Measurements from ENCODE around the gene CDH3. TPM values are rescaled to one million over a fixed set of nuclear protein-coding genes. Genes with fewer than 3 reads are reported as not detected.

CDH3 gene
- total and polyA plus RNA-seq, 2 of the 13 experiments (the other 11 are each of a cell fraction or from before 2014, with no cell fraction given) = 0.11 TPM; not detected in 1

DNA sequence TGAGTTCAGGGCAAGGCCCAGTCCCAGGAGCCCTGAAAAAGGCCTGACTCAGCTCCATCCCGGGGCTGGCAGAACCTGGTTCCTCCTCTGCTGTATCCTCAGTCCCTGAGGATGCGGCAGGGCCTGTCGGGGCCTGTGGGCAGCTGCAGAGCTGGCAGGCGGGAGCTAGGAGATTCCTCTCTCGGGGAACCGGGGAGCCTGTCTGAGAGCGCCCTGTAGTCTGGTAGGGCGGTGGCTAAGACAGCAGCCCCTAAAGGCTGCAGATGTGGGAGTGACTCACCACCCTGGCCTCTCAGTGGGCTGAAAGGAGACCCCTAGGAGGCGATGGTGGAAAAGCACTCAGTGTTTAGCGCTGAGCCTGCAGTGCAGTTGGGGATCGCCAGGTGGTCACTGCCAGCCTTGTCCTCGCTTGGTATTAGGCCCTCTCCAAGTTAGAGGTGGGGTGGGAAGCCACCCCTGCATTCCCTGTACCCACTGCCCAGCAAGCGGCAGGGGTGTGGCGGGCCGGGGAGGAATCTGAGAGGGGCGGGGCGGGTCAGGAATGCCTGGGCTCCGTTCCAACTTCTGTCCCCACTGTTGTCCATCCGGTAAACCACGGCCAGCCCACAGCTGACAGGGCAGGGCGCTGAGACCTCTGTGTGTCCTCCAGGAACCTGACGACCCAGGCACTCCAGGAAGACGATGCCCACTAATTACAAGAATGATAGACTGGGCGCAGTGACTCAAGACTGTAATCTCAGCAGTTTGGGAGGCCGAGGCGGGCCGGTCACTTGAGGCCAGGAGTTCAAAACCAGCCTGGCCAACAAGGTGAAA lies 62.4 kb downstream of the CDH3 start (continued):
- TF ChIP-seq, protein P1, sequence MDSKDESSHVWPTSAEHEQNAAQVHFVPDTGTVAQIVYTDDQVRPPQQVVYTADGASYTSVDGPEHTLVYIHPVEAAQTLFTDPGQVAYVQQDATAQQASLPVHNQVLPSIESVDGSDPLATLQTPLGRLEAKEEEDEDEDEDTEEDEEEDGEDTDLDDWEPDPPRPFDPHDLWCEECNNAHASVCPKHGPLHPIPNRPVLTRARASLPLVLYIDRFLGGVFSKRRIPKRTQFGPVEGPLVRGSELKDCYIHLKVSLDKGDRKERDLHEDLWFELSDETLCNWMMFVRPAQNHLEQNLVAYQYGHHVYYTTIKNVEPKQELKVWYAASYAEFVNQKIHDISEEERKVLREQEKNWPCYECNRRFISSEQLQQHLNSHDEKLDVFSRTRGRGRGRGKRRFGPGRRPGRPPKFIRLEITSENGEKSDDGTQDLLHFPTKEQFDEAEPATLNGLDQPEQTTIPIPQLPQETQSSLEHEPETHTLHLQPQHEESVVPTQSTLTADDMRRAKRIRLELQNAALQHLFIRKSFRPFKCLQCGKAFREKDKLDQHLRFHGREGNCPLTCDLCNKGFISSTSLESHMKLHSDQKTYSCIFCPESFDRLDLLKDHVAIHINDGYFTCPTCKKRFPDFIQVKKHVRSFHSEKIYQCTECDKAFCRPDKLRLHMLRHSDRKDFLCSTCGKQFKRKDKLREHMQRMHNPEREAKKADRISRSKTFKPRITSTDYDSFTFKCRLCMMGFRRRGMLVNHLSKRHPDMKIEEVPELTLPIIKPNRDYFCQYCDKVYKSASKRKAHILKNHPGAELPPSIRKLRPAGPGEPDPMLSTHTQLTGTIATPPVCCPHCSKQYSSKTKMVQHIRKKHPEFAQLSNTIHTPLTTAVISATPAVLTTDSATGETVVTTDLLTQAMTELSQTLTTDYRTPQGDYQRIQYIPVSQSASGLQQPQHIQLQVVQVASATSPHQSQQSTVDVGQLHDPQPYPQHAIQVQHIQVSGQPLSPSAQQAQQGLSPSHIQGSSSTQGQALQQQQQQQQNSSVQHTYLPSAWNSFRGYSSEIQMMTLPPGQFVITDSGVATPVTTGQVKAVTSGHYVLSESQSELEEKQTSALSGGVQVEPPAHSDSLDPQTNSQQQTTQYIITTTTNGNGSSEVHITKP (CRISPR knock-in tag; IDR thresholded peaks at IDR 0.05; ENCODE audit: low read depth) = no peak
- TF ChIP-seq, protein P2, sequence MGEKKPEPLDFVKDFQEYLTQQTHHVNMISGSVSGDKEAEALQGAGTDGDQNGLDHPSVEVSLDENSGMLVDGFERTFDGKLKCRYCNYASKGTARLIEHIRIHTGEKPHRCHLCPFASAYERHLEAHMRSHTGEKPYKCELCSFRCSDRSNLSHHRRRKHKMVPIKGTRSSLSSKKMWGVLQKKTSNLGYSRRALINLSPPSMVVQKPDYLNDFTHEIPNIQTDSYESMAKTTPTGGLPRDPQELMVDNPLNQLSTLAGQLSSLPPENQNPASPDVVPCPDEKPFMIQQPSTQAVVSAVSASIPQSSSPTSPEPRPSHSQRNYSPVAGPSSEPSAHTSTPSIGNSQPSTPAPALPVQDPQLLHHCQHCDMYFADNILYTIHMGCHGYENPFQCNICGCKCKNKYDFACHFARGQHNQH (CRISPR knock-in tag; IDR thresholded peaks at IDR 0.05) = peak; percentile 59; the same call in 1 of the 2 replicates
- TF ChIP-seq ERF (CRISPR knock-in tag; IDR thresholded peaks at IDR 0.05) (no peak), MED13 (CRISPR knock-in tag; IDR thresholded peaks at IDR 0.05) (no peak), ZNF292 (CRISPR knock-in tag; IDR thresholded peaks at IDR 0.05; ENCODE audit: borderline replicate concordance, low read depth) (peak; percentile 76; the same call in 1 of the 2 replicates), ZBTB7A (CRISPR knock-in tag; IDR thresholded peaks at IDR 0.05) (peak; percentile 92), KMT2B (CRISPR knock-in tag; IDR thresholded peaks at IDR 0.05) (no peak), MEF2D (CRISPR knock-in tag; IDR thresholded peaks at IDR 0.05) (peak; percentile 64; the same call in 1 of the 2 replicates), KAT8 (CRISPR knock-in tag; IDR thresholded peaks at IDR 0.05) (peak; percentile 43; the same call in 1 of the 2 replicates), ATF7 (IDR thresholded peaks at IDR 0.05) (no peak), ATF7 (CRISPR knock-in tag; IDR thresholded peaks at IDR 0.05) (no peak), HNRNPUL1 (IDR thresholded peaks at IDR 0.05; ENCODE audit: low read depth, low read length) (no peak), JDP2 (CRISPR knock-in tag; IDR thresholded peaks at IDR 0.05; ENCODE audit: borderline replicate concordance) (no peak), HNRNPLL (IDR thresholded peaks at IDR 0.05; ENCODE audit: low read depth, low read length, poor library complexity, severe bottlenecking) (no peak), ZNF558 (CRISPR knock-in tag; IDR thresholded peaks at IDR 0.05; ENCODE audit: borderline replicate concordance) (no peak), ZSCAN21 (CRISPR knock-in tag; IDR thresholded peaks at IDR 0.05; ENCODE audit: borderline replicate concordance) (peak; percentile 51)
- TF ChIP-seq, protein P3, sequence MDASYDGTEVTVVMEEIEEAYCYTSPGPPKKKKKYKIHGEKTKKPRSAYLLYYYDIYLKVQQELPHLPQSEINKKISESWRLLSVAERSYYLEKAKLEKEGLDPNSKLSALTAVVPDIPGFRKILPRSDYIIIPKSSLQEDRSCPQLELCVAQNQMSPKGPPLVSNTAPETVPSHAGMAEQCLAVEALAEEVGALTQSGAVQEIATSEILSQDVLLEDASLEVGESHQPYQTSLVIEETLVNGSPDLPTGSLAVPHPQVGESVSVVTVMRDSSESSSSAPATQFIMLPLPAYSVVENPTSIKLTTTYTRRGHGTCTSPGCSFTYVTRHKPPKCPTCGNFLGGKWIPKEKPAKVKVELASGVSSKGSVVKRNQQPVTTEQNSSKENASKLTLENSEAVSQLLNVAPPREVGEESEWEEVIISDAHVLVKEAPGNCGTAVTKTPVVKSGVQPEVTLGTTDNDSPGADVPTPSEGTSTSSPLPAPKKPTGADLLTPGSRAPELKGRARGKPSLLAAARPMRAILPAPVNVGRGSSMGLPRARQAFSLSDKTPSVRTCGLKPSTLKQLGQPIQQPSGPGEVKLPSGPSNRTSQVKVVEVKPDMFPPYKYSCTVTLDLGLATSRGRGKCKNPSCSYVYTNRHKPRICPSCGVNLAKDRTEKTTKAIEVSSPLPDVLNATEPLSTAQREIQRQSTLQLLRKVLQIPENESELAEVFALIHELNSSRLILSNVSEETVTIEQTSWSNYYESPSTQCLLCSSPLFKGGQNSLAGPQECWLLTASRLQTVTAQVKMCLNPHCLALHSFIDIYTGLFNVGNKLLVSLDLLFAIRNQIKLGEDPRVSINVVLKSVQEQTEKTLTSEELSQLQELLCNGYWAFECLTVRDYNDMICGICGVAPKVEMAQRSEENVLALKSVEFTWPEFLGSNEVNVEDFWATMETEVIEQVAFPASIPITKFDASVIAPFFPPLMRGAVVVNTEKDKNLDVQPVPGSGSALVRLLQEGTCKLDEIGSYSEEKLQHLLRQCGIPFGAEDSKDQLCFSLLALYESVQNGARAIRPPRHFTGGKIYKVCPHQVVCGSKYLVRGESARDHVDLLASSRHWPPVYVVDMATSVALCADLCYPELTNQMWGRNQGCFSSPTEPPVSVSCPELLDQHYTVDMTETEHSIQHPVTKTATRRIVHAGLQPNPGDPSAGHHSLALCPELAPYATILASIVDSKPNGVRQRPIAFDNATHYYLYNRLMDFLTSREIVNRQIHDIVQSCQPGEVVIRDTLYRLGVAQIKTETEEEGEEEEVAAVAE (CRISPR knock-in tag; IDR thresholded peaks at IDR 0.05; ENCODE audit: borderline replicate concordance) = peak; percentile 12; the same call in 1 of the 2 replicates
- TF ChIP-seq, protein P4, sequence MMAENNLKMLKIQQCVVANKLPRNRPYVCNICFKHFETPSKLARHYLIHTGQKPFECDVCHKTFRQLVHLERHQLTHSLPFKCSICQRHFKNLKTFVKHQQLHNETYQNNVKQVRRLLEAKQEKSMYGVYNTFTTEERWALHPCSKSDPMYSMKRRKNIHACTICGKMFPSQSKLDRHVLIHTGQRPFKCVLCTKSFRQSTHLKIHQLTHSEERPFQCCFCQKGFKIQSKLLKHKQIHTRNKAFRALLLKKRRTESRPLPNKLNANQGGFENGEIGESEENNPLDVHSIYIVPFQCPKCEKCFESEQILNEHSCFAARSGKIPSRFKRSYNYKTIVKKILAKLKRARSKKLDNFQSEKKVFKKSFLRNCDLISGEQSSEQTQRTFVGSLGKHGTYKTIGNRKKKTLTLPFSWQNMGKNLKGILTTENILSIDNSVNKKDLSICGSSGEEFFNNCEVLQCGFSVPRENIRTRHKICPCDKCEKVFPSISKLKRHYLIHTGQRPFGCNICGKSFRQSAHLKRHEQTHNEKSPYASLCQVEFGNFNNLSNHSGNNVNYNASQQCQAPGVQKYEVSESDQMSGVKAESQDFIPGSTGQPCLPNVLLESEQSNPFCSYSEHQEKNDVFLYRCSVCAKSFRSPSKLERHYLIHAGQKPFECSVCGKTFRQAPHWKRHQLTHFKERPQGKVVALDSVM (CRISPR knock-in tag; IDR thresholded peaks at IDR 0.05) = no peak
